ENCODE data around the gene GKN1. TPM values are rescaled to one million over a fixed set of nuclear protein-coding genes. Genes with fewer than 3 reads are reported as not detected.

GKN1 gene
- total and polyA plus RNA-seq, 2 donors: 1.4 to 11.5 TPM

DNA sequence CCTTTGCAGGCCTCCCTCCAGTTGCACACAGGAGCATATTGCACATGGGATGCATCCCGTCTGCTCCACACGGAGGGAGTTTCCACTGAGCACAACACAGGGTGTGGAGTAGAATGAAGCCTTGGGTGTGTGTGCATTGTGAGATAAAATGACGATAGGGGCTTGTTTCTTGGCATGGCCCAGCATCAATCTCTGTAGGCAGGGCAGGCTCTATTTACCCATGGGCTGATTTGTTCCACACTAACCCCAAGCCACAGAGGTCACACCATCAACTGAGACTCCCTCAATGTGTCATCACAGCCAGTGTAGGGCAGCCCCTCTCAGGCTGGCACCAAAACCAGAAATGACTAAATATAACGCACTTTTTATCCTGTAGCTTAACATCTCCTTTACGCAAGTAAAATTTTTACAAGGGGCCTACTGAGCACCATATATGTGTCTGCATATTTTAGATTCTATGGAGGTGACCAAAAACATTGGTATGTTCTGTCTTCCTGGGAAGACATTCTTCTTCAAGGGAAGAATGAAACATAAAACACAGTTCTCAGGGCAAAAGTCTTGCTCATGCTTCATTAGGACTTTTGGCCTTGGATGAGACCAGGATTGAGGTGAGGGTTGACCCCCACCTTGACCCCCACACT, 2.7 kb upstream of the GKN1 start:
- WGBS: 87% methylated on average over 5 of the region's 5 CpGs
- Histone ChIP-seq H3K27ac (ENCODE audit: low read depth in 1 of 2, low read length in 1 of 2) (no peak overlapping the region), H3K4me3 (ENCODE audit: low read length in 2 of 2) (no peak overlapping the region), H3K4me1 (ENCODE audit: control insufficient read depth in 2 of 2, insufficient read depth in 2 of 2, low read length in 2 of 2) (no peaks in the 10 kb centered on the region), H3K9me3 (ENCODE audit: control insufficient read depth in 2 of 2, insufficient read depth in 1 of 2, low read length in 1 of 2) (no peaks in the 10 kb centered on the region), H3K27me3 (ENCODE audit: control insufficient read depth in 2 of 2, insufficient read depth in 1 of 2, low read length in 1 of 2) (no peaks in the 10 kb centered on the region), H3K36me3 (ENCODE audit: control insufficient read depth in 2 of 2, insufficient read depth in 2 of 2, low read length in 1 of 2) (no peaks in the 10 kb centered on the region)
- DNase-seq (ENCODE audit: low read depth in 6 of 9, low spot score in 9 of 9): no peak

DNA sequence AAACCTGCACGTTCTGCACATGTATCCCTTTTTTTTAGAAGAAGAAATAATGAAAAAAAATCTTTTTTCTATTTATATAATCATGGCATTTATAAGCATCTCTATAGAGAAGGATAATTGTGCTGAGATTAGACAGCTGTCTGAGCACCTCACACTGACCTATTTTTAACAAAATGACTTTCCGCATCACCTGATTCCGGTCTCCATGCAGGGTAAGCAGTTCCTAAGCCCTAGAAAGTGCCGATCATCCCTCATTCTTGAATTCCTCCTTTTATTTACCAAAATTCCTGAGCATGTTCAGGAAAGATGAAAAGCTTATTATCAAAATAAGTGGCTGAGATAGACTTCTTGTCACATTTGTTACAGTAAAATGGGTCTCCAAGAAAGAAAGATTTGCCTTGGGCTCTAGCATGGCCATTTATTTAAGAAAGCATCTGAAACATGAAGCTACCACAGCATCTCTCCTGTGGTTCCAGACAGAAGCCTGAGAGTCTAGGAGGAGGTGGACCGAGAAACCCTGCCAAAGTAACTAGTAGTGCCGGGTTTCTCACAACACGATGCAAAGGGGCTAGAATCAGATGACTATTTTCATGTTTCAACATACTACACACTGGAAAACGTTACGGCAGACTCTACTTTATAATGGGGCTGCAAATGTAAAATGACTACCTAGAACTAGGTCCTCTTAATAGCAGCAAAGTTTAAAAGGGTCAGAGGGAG, 670 bp downstream of the GKN1 start:
- Histone ChIP-seq H3K27ac (ENCODE audit: low read depth in 1 of 2, low read length in 1 of 2) (no peak overlapping the region), H3K36me3 (ENCODE audit: control insufficient read depth in 2 of 2, insufficient read depth in 2 of 2, low read length in 1 of 2) (no peaks in the 10 kb centered on the region), H3K4me1 (ENCODE audit: control insufficient read depth in 2 of 2, insufficient read depth in 2 of 2, low read length in 2 of 2) (no peaks in the 10 kb centered on the region), H3K4me3 (ENCODE audit: low read length in 2 of 2) (no peak overlapping the region), H3K9me3 (ENCODE audit: control insufficient read depth in 2 of 2, insufficient read depth in 1 of 2, low read length in 1 of 2) (no peaks in the 10 kb centered on the region), H3K27me3 (ENCODE audit: control insufficient read depth in 2 of 2, insufficient read depth in 1 of 2, low read length in 1 of 2) (no peaks in the 10 kb centered on the region)
- DNase-seq (ENCODE audit: low read depth in 6 of 9, low spot score in 9 of 9): no peak
- WGBS: 83% methylated on average over 9 of the region's 9 CpGs

DNA sequence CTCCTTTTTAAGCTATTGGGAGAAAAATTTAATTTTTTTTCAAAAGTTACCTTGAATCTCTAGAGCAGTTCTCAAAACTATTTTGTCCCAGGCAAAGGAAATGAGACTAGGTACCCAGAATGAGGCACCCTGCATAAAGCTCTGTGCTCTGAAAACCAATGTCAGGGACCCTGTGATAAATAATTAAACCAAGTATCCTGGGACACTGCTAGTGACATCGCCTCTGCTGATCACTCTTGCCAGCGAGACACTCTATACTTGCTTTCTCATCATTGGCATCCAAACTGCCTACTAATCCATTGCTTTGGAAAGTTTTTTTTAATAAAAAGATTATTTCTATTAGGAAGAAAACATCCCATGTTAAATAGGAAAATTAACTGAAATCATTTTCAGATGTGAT, 1.4 kb downstream of the GKN1 start:
- H3K27ac ChIP-seq (ENCODE audit: low read depth in 1 of 2, low read length in 1 of 2): no peak overlapping the region
- H3K36me3 ChIP-seq (ENCODE audit: control insufficient read depth in 2 of 2, insufficient read depth in 2 of 2, low read length in 1 of 2): no peaks in the 10 kb centered on the region
- H3K4me3 ChIP-seq (ENCODE audit: low read length in 2 of 2): no peak overlapping the region
- H3K9me3 ChIP-seq (ENCODE audit: control insufficient read depth in 2 of 2, insufficient read depth in 1 of 2, low read length in 1 of 2): no peaks in the 10 kb centered on the region
- H3K27me3 ChIP-seq (ENCODE audit: control insufficient read depth in 2 of 2, insufficient read depth in 1 of 2, low read length in 1 of 2): no peaks in the 10 kb centered on the region
- WGBS: over 99% methylated on average over 2 of the region's 2 CpGs
- no peak for DNase-seq (ENCODE audit: low read depth in 6 of 9, low spot score in 9 of 9)
- H3K4me1 ChIP-seq (ENCODE audit: control insufficient read depth in 2 of 2, insufficient read depth in 2 of 2, low read length in 2 of 2): no peaks in the 10 kb centered on the region

DNA sequence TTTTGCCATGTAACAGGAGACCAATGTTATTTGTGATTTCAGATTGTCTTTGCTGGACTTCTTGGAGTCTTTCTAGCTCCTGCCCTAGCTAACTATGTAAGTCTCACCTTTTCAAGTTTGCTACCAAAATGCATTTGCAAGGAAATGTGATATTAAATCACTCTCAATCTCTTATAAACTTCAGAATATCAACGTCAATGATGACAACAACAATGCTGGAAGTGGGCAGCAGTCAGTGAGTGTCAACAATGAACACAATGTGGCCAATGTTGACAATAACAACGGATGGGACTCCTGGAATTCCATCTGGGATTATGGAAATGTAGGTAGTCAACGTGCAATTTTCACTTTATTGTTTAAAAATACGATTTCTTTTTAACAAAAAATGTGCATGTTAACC, 3.0 kb downstream of the GKN1 start:
- DNase-seq (ENCODE audit: low read depth in 6 of 9, low spot score in 9 of 9): no peak
- H3K36me3 ChIP-seq (ENCODE audit: control insufficient read depth in 2 of 2, insufficient read depth in 2 of 2, low read length in 1 of 2): no peaks in the 10 kb centered on the region
- WGBS: 94% methylated on average over 4 of the region's 4 CpGs
- no peak overlapping the region for H3K27ac ChIP-seq (ENCODE audit: low read depth in 1 of 2, low read length in 1 of 2)
- no peak overlapping the region for H3K4me3 ChIP-seq (ENCODE audit: low read length in 2 of 2)
- no peaks in the 10 kb centered on the region for H3K4me1 ChIP-seq (ENCODE audit: control insufficient read depth in 2 of 2, insufficient read depth in 2 of 2, low read length in 2 of 2)
- H3K9me3 ChIP-seq (ENCODE audit: control insufficient read depth in 2 of 2, insufficient read depth in 1 of 2, low read length in 1 of 2): no peaks in the 10 kb centered on the region
- H3K27me3 ChIP-seq (ENCODE audit: control insufficient read depth in 2 of 2, insufficient read depth in 1 of 2, low read length in 1 of 2): no peaks in the 10 kb centered on the region

DNA sequence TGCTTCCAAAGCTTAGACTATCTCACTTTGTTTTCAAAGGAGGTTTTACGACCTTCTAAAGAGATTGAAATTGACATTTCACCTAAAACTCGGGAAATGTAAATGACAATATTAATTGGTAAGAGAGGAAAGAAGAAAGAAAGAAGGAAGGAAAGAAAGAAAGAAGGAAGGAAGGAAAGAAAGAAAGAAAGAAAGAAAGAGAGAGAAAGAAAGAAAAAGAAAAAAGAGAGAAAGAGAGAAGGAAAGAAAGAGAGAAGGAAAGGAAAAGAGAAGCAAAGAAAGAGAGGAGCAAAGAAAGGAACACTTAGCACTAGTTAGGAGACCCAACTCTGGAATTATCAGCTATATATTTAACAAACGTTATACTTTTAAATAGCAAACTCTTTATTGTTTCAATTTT, 3.7 kb downstream of the GKN1 start:
- Histone ChIP-seq H3K9me3 (ENCODE audit: control insufficient read depth in 2 of 2, insufficient read depth in 1 of 2, low read length in 1 of 2) (no peaks in the 10 kb centered on the region), H3K27ac (ENCODE audit: low read depth in 1 of 2, low read length in 1 of 2) (no peak overlapping the region), H3K4me3 (ENCODE audit: low read length in 2 of 2) (no peak overlapping the region), H3K27me3 (ENCODE audit: control insufficient read depth in 2 of 2, insufficient read depth in 1 of 2, low read length in 1 of 2) (no peaks in the 10 kb centered on the region), H3K4me1 (ENCODE audit: control insufficient read depth in 2 of 2, insufficient read depth in 2 of 2, low read length in 2 of 2) (no peaks in the 10 kb centered on the region), H3K36me3 (ENCODE audit: control insufficient read depth in 2 of 2, insufficient read depth in 2 of 2, low read length in 1 of 2) (no peaks in the 10 kb centered on the region)
- WGBS: 97% methylated on average over 3 of the region's 3 CpGs
- DNase-seq (ENCODE audit: low read depth in 6 of 9, low spot score in 9 of 9): no peak

DNA sequence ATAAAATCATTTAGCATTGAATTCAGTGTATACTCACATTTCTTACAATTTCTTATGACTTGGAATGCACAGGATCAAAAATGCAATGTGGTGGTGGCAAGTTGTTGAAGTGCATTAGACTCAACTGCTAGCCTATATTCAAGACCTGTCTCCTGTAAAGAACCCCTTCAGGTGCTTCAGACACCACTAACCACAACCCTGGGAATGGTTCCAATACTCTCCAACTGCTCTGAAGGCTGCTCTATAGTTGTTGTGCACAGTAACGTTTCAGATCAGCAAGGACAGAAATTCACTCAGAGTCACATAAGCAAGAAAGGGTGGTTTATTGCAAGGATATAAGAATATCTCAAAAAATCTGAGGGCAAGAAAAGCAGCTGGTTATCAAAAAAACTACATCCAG, 6.5 kb downstream of the GKN1 start:
- Histone ChIP-seq H3K4me1 (ENCODE audit: control insufficient read depth in 2 of 2, insufficient read depth in 2 of 2, low read length in 2 of 2) (no peaks in the 10 kb centered on the region), H3K27ac (ENCODE audit: low read depth in 1 of 2, low read length in 1 of 2) (no peak overlapping the region)
- 2% methylated on average over 1 of the region's 1 CpG for WGBS

DNA sequence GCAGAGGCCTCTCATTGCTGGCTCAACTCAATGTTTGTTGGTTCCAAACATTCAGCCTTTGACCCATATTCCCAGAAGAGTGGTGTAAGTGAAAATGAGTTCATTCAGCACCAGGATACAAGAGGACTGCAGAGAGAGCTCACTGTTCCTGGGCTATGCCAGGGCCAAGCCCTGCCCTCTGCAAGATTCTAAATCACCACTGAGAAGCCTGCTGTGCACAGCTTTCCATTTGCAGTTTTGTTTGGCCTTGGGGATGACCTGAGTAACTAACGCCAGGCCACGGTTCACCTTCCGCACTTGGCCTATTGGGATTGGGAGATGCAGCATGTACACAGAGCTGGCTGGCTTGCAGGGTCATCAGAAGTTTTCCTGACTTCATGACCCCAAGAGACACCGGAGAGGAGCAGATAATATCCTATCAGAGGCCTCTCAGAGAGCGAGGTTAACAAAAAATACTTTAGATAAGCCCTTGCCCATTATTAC, 12.6 kb downstream of the GKN1 start:
- no peak overlapping the region for H3K27ac ChIP-seq (ENCODE audit: low read depth in 1 of 2, low read length in 1 of 2)
- H3K27me3 ChIP-seq (ENCODE audit: control insufficient read depth in 2 of 2, insufficient read depth in 1 of 2, low read length in 1 of 2): no peaks in the 10 kb centered on the region
- no peaks in the 10 kb centered on the region for H3K9me3 ChIP-seq (ENCODE audit: control insufficient read depth in 2 of 2, insufficient read depth in 1 of 2, low read length in 1 of 2)
- WGBS: 96% methylated on average over 5 of the region's 5 CpGs
- no peaks in the 10 kb centered on the region for H3K36me3 ChIP-seq (ENCODE audit: control insufficient read depth in 2 of 2, insufficient read depth in 2 of 2, low read length in 1 of 2)
- DNase-seq (ENCODE audit: low read depth in 6 of 9, low spot score in 9 of 9): no peak
- no peaks in the 10 kb centered on the region for H3K4me1 ChIP-seq (ENCODE audit: control insufficient read depth in 2 of 2, insufficient read depth in 2 of 2, low read length in 2 of 2)
- no peak overlapping the region for H3K4me3 ChIP-seq (ENCODE audit: low read length in 2 of 2)

More for the DNA sequence above, 6.5 kb downstream of the GKN1 start:
- H3K36me3 ChIP-seq (ENCODE audit: control insufficient read depth in 2 of 2, insufficient read depth in 2 of 2, low read length in 1 of 2): no peaks in the 10 kb centered on the region
- no peak overlapping the region for H3K4me3 ChIP-seq (ENCODE audit: low read length in 2 of 2)
- no peaks in the 10 kb centered on the region for H3K27me3 ChIP-seq (ENCODE audit: control insufficient read depth in 2 of 2, insufficient read depth in 1 of 2, low read length in 1 of 2)
- H3K9me3 ChIP-seq (ENCODE audit: control insufficient read depth in 2 of 2, insufficient read depth in 1 of 2, low read length in 1 of 2): no peaks in the 10 kb centered on the region
- DNase-seq (ENCODE audit: low read depth in 6 of 9, low spot score in 9 of 9): no peak

DNA sequence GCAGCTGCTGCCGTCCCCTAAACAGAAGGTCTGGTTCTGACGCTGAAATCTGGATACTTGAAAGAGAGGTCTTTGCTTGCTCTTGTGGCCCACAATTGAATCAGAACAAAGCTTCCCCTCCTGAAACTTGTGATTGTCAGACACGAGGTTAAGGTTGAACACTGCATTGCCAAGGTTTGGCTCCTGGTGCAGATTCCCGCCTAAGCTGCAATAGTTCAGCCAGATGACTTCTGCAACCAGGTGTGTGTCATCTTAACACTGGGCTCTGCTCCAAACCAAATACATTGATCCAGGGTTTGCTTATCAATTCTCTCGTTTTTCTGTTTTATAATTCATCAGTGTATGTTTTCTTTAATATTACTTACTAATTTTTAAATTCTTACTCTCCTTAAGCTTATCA, 14.6 kb downstream of the GKN1 start:
- H3K4me1 ChIP-seq (ENCODE audit: control insufficient read depth in 2 of 2, insufficient read depth in 2 of 2, low read length in 2 of 2): no peaks in the 10 kb centered on the region
- H3K4me3 ChIP-seq (ENCODE audit: low read length in 2 of 2): no peak overlapping the region
- DNase-seq (ENCODE audit: low read depth in 6 of 9, low spot score in 9 of 9): no peak
- no peaks in the 10 kb centered on the region for H3K36me3 ChIP-seq (ENCODE audit: control insufficient read depth in 2 of 2, insufficient read depth in 2 of 2, low read length in 1 of 2)
- H3K27ac ChIP-seq (ENCODE audit: low read depth in 1 of 2, low read length in 1 of 2): no peak overlapping the region
- WGBS: 93% methylated on average over 5 of the region's 5 CpGs
- no peaks in the 10 kb centered on the region for H3K9me3 ChIP-seq (ENCODE audit: control insufficient read depth in 2 of 2, insufficient read depth in 1 of 2, low read length in 1 of 2)
- H3K27me3 ChIP-seq (ENCODE audit: control insufficient read depth in 2 of 2, insufficient read depth in 1 of 2, low read length in 1 of 2): no peaks in the 10 kb centered on the region

DNA sequence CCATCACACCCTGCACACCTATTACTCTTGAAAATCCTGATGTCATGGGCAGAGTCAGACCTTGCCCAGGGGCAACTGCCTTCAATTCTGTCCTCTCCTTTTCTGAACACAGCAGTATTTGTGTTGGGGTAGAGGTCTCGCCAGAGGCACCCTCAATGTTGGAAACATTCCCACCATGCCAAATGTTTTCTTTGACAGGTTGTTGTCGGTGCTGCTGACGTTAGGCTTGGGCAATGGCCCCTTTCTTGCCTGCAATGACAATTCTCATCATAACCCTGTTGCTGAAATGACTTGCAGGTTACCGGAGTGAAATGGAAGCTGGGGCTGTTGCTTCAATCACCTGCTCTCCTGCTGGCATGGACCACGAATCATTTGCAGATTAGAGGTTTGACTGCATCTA, 17.9 kb downstream of the GKN1 start:
- H3K4me3 ChIP-seq (ENCODE audit: low read length in 2 of 2): no peak overlapping the region
- 94% methylated on average over 5 of the region's 5 CpGs for WGBS
- H3K27me3 ChIP-seq (ENCODE audit: control insufficient read depth in 2 of 2, insufficient read depth in 1 of 2, low read length in 1 of 2): peaks cover 0 to 2% of the 10 kb centered on the region in 2 donors
- H3K27ac ChIP-seq (ENCODE audit: low read depth in 1 of 2, low read length in 1 of 2): no peak overlapping the region
- DNase-seq (ENCODE audit: low read depth in 6 of 9, low spot score in 9 of 9): no peak
- no peaks in the 10 kb centered on the region for H3K36me3 ChIP-seq (ENCODE audit: control insufficient read depth in 2 of 2, insufficient read depth in 2 of 2, low read length in 1 of 2)
- no peaks in the 10 kb centered on the region for H3K4me1 ChIP-seq (ENCODE audit: control insufficient read depth in 2 of 2, insufficient read depth in 2 of 2, low read length in 2 of 2)
- no peaks in the 10 kb centered on the region for H3K9me3 ChIP-seq (ENCODE audit: control insufficient read depth in 2 of 2, insufficient read depth in 1 of 2, low read length in 1 of 2)
